DOHH2 (cell line): Measurements from ENCODE around the gene B4GAT1.

Experiments
- CTCF ChIP-seq: fragments of 200-600 bp; sonication (generic); IDR thresholded peaks from one replicate; pipeline ENCODE4 v1.5.1; 2014; ENCODE audit warnings: antibody characterized with exemption, mild to moderate bottlenecking, low read depth, low read length; ENCODE audit not compliant: poor library complexity, severe bottlenecking
- EZH2phosphoT487 ChIP-seq: fragments of 200-600 bp; sonication (generic); IDR thresholded peaks from 2 replicates; pipeline ENCODE4 v1.6.1; 2017; ENCODE audit warnings: borderline replicate concordance, mild to moderate bottlenecking, antibody characterized with exemption, low read length, moderate library complexity, mixed read lengths

- TF ChIP-seq CTCF, result no peak
- TF ChIP-seq EZH2phosphoT487, result no peak
Observed at GRCh38 chr11:66318600-66318970, 28.8 kb downstream of the B4GAT1 start.
